ENCODE results near the gene OR8S1.

OR8S1 gene

DNA sequence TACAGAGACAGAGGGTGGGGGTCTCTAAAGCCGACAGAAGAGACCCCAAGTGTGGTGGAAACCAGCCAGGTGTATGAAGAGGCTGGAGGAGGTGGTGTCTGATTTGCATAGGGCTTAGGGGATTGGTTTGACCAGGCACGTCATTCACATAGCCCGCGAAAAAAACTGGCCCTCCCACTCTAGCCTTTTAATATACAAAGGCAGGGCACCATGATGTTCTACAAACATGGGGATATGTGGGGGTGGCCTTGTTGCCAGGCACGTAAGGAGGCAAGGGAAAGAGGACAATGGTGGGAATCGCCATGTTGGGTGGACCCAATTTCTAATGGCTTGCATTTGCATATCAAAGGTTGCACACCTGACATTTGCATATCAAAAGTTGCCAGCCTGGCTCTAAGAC, 31.2 kb downstream of the OR8S1 start:
- DNase-seq (ENCODE audit: low read depth): no peak

DNA sequence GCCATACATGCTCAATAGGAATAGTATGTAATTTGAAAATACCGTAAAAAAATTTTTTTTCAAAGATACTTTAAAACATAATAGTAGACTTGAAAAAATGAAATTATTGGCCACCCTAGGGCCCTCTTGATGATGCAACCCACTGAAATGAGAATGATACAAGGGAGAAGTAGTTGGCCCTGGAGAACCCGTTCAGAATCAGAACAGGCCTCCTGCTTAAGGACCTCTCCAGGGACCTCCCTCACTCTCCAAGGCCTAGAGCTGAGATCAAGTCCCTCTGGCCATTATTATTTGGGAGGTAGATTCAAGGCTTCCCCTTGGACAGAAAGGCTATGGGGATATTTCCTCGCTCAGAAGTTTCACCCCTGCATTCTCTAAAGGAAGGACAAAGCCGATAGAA, 32.5 kb downstream of the OR8S1 start:
- DNase-seq (ENCODE audit: low read depth): no peak

DNA sequence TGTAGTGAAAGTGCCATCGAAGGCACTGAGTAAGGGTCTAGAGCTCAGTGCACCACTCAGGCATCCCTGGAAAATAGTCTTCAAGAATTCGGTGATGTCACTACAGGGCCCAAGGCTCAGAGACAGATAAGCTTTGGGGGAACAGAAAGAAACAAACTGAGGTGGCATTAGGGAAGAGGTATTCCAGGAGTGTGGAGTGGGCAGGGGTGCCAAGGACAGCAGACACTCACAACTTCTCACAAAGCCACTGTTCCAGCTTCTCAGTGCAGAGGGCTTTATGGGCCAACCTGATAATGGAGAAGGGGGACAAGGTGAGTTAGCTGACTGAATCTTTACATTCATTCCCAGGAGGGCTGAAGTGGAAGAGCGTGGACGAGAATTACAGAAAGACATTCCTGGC, 42.3 kb downstream of the OR8S1 start:
- DNase-seq (ENCODE audit: low read depth): no peak

DNA sequence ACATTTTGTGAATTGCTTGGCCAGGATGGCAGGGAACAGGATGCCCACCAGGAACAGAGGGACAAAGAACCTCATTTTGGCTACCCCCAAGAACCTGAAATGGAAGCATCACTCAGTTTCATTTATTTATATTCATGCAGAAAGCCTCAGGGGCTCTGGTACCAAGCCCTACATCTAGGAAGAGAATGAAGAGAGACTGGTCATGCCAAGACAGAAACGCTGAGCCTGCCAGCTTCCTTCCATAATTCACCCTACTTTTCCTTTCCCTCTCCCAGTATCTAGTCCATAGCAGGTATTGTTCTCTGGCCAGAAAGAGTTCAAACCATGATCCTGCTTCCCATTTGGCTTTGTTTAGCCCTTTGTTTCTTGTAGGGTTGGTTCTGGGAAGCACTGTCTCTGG, 44.5 kb downstream of the OR8S1 start, which contains the start of gene LALBA:
Gene LALBA, minus strand, starts transcription at position 101 of the 400 bp plus-strand sequence. Its CDS starts 26 bp downstream, at position 75.
- DNase-seq (ENCODE audit: low read depth): no peak

DNA sequence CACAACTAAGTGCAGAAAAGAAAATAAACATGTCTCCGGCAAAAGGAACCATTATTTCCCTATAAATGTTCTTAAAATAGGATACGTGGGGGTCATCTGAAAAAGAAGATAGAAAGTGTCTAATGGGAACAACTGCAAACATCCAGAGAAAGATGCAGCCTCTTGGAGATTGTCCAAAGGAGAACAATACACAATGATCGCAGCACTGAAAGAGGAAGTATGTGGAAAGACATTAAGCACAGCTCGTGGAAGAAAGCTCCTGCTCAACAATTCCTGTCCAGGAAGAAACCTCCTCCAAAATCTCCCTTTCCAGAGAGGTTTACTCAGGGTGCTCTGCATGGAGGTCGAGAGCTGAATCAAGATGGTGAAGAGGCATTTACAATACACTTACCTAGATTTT, 46.9 kb downstream of the OR8S1 start:
- DNase-seq (ENCODE audit: low read depth): no peak

Data from iris pigment epithelial cell (primary cell).